Choroid plexus epithelial cell (primary cell): ENCODE results near the gene HHIPL1.

Experiments
- DNase-seq: peaks from one replicate; pipeline ENCODE4 v3.0.0-alpha.2; 2010; ENCODE audit warnings: low read depth
- H3K4me3 ChIP-seq: 2 replicates; pipeline ENCODE4 v1.5.1; 2011; ENCODE audit warnings: low read depth, mild to moderate bottlenecking, control low read depth, low read length, moderate library complexity
- TF ChIP-seq, protein P1 (sequence below): conservative IDR thresholded peaks from 2 replicates; pipeline ENCODE4 v1.5.1; 2011; ENCODE audit warnings: low read depth, mild to moderate bottlenecking, control low read depth, inconsistent platforms, low read length, moderate library complexity

Gene HHIPL1

GRCh38 chr14:99721792-99722516 lies 77.0 kb downstream of the HHIPL1 start:
- TF ChIP-seq, protein P1, sequence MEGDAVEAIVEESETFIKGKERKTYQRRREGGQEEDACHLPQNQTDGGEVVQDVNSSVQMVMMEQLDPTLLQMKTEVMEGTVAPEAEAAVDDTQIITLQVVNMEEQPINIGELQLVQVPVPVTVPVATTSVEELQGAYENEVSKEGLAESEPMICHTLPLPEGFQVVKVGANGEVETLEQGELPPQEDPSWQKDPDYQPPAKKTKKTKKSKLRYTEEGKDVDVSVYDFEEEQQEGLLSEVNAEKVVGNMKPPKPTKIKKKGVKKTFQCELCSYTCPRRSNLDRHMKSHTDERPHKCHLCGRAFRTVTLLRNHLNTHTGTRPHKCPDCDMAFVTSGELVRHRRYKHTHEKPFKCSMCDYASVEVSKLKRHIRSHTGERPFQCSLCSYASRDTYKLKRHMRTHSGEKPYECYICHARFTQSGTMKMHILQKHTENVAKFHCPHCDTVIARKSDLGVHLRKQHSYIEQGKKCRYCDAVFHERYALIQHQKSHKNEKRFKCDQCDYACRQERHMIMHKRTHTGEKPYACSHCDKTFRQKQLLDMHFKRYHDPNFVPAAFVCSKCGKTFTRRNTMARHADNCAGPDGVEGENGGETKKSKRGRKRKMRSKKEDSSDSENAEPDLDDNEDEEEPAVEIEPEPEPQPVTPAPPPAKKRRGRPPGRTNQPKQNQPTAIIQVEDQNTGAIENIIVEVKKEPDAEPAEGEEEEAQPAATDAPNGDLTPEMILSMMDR = no peak
- no peak for DNase-seq

DNA sequence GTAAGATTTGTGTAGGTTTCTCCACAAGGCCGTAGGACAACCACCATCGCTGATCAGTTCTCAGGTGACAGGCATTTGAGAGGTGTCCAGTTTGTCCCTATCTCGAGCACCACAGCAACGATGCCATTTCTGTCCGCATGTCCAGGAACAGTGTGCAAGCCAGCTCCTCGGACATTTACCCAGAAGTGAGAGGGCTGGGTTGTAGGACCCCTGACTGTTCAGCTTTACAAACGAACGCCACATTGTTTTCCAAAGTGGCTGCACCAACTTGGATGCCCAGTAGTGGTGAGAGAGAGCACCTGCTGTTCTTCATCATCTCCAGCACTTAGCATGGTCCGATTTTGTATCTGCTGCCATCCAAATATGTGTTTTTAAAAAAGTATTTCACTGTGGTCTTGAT lies 77.8 kb downstream of the HHIPL1 start:
- no peak for DNase-seq
- TF ChIP-seq, protein P1 = no peak
- no peak overlapping the region for H3K4me3 ChIP-seq

More at GRCh38 chr14:99721792-99722516, 77.0 kb downstream of the HHIPL1 start:
- H3K4me3 ChIP-seq = no peak overlapping the region

DNA sequence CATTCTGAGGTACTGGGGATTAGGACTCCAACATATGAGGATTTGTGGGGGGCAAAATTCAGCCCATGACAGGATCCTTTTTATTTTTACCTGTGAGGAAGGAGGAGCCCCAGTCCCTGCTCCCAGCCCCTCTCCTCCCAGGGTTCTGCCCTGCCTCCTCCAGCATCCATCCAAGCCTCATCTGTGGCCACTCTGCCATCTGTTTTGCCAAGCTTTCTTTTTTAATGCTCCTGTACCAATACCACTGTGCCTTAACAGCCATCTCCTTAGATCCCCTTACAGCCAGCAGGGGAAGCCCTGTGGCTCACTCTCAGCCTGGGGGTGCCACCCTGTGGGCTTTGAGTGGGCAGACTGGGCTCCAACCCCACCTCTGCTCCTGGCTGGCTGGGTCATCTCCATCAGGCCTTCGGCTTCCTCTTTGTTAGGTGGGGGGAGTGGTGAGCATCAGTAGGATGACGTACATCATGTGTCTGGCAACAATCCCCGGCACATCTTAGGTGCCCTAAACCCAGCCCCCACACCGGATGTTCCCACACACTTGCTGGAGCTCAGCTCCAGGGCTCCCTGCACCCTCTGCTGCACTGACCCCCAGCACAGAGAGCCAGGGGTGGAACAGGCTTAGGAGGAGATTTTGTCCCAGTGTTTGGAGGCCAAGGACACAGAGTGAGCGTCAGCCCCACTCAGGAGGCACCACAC lies 79.4 kb downstream of the HHIPL1 start:
- TF ChIP-seq, protein P1 = no peak
- no peak for DNase-seq
- H3K4me3 ChIP-seq = no peak overlapping the region

DNA sequence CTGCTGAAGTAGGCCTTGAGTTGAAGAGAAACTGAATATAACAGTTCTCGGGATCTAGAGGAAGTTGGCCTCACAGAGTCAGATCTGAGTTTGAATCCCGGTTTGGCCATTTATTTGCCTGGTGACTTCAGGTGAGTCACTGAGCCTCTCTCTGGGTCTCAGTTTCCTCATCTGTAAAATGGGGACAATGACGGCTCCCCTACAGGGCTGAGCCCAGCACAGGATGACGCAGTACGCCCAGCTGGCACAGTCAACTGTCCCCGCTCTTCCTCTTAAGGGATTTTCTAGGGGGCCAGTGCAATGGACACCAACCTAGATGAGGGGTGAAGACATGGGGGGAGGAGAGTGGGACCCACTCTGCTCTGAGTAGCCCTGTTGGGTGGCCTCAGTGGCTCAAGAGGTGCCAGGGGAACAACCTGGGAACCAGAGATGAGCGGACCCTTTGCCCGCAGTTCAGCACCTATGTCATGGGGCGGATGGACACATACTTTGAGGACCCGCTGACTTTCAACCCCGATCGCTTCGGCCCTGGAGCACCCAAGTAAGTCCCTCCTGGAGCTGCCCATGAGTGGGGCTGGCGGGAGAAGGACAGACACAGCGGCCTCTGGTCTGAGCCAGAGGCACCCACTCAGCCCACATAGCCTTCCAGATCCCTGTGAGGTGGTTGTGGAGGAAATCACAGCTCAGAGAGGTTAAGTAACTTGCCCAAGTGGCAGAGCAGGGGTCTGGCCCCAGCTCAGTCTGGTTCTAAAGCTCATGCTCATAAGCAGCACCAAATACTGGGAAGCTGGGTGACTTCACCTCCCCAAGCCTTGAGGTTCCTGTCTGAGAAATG lies 80.2 kb downstream of the HHIPL1 start:
- no peak overlapping the region for H3K4me3 ChIP-seq
- no peak for DNase-seq
- TF ChIP-seq, protein P1 = no peak

DNA sequence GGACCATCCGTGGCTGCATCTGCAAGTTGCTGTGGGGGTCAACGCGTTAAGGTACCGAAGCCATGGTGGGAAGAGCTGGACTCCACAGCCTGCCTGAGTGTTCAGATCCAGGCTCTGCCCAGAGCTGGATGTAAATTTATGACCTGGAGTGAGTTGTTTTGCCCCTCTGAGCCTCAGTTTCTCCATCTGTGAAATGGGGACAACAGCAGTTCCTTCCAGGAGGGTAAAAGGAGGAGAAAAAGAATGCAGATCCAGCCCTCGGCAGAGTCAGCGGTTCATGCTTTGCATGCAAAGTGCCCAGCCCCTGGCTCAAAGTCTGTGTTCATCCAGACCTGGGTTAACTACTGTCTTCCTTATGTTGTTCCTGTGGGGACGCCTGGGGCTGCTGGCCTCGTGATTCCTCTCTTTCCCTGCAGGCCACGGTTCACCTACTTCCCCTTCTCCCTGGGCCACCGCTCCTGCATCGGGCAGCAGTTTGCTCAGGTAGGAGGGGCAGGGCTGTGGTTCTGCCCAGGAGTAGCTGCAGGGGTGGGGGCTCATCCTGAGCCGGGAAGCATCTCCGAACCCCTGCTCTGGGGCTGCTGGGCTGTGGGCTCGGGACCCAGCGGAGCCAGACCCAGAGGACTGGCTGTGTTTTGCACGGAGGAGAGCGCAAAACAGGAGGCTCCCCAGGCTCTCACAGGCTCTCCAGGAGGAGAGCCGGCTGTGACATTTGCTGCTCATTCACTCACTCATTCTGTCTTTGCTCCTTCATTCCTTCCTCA lies 81.0 kb downstream of the HHIPL1 start:
- no peak for DNase-seq
- TF ChIP-seq, protein P1 = no peak
- H3K4me3 ChIP-seq = no peak overlapping the region

GRCh38 chr14:99726538-99727095 lies 81.7 kb downstream of the HHIPL1 start:
- TF ChIP-seq, protein P1 = no peak

More at GRCh38 chr14:99726538-99727095, 81.7 kb downstream of the HHIPL1 start:
- H3K4me3 ChIP-seq = no peak overlapping the region
- no peak for DNase-seq
